Measurements from ENCODE around the gene MARK3.

- TF ChIP-seq TCF7L2 (IDR thresholded peaks at IDR 0.05; ENCODE audit: borderline replicate concordance, extremely low read depth, insufficient read depth, insufficient read length), result no peak
- peak in 2 of 3 experiments; percentile 97; a peak in 4 of 6 replicates for TF ChIP-seq CTCF (IDR thresholded peaks at IDR 0.05 in 2 of 3, conservative IDR thresholded peaks at IDR 0.05 in 1 of 3; ENCODE audit: borderline replicate concordance in 1 of 3, insufficient read depth in 1 of 3, low read depth in 2 of 3, low read length in 2 of 3)
- no peak for TF ChIP-seq YY1 (IDR thresholded peaks at IDR 0.05; ENCODE audit: extremely low read depth, insufficient replicate concordance, low read depth, low read length)
- no peak for TF ChIP-seq SP1 (IDR thresholded peaks at IDR 0.05; ENCODE audit: low read depth)
- TF ChIP-seq POLR2A (IDR thresholded peaks at IDR 0.05; ENCODE audit: borderline replicate concordance, extremely low read depth, insufficient read depth, insufficient read length), result no peak
- no peak for TF ChIP-seq JUND (IDR thresholded peaks at IDR 0.05)
- 0 out of 2 replicates have a peak, but pooled peaks have one; percentile 17 for TF ChIP-seq POLR2AphosphoS5 (IDR thresholded peaks at IDR 0.05; ENCODE audit: low read depth, low read length)
- TF ChIP-seq ZFX (IDR thresholded peaks at IDR 0.05), result no peak
These were observed 133.3 kb downstream of the MARK3 start for GRCh38 chr14:103518422-103519042.
